HFFc6 (cell line): ENCODE data around the gene MEIOSIN. TPM values are rescaled to one million over a fixed set of nuclear protein-coding genes. Genes with fewer than 3 reads are reported as not detected.

Source experiments
- DNase-seq: peaks from one replicate; pipeline ENCODE4 v3.0.0-alpha.2; 2018
- H3K27ac Mint-ChIP-seq: 2 replicates; pipeline ENCODE4 v1.8.0; 2020; ENCODE audit warnings: mild to moderate bottlenecking, mixed read lengths
- H3K27me3 Mint-ChIP-seq: 2 replicates; pipeline ENCODE4 v1.8.0; 2021; ENCODE audit warnings: mild to moderate bottlenecking, moderate library complexity, mixed read lengths; ENCODE audit not compliant: insufficient read depth
- H3K36me3 Mint-ChIP-seq: 2 replicates; pipeline ENCODE4 v1.8.0; 2021; ENCODE audit warnings: low read depth, mixed read lengths
- H3K4me1 Mint-ChIP-seq: 2 replicates; pipeline ENCODE4 v1.8.0; 2020; ENCODE audit warnings: low read depth, mixed read lengths
- H3K4me3 Mint-ChIP-seq: 2 replicates; pipeline ENCODE4 v1.8.0; 2020; ENCODE audit warnings: mild to moderate bottlenecking, moderate library complexity, mixed read lengths
- H3K9me3 Mint-ChIP-seq: 2 replicates; pipeline ENCODE4 v1.8.0; 2020; ENCODE audit warnings: mild to moderate bottlenecking, mixed read lengths
- CTCF ChIP-seq: fragments of 200-600 bp; sonication (generic); IDR thresholded peaks from 2 replicates; pipeline ENCODE4 v1.5.0; 2021; ENCODE audit warnings: antibody characterized with exemption, mild to moderate bottlenecking
- total RNA-seq, 6 experiments: library from RNA; stranded (reverse); fragmentation: NEBNext Ultra II Directional; extraction: Animal tissue kit (Norgen Biotek cat#: 25700); gene quantifications; 2 replicates in 1 of 6; 3 replicates in 5 of 6; pipeline ENCODE4 v1.2.3, GENCODE V29; 2021

Gene MEIOSIN
- total RNA-seq, 6 experiments from 2014 or later, result not detected

- Mint-ChIP-seq H3K4me3 (peak within 1 kb of the TSS; percentile 92), H3K27me3 (peaks cover 28% of the 10 kb centered on the region), H3K27ac (peak within 1 kb of the TSS; percentile 94), H3K4me1 (peaks cover 22% of the 10 kb centered on the region), H3K36me3 (peaks cover 15% of the 10 kb centered on the region), H3K9me3 (no peaks in the 10 kb centered on the region)
- no peak for TF ChIP-seq CTCF
- peak; percentile 96 for DNase-seq
Observed at GRCh38 chr19:45768984-45769782, 35.9 kb downstream of the MEIOSIN start, which contains the start of gene SIX5. Gene SIX5, minus strand, starts transcription at chr19:45769252. Its CDS starts 408 bp downstream, at chr19:45768844.

- Mint-ChIP-seq H3K4me1 (peaks cover 17% of the 10 kb centered on the region), H3K27me3 (peaks cover 28% of the 10 kb centered on the region), H3K4me3 (peak overlapping the region; percentile 89), H3K27ac (peak overlapping the region; percentile 94), H3K9me3 (no peaks in the 10 kb centered on the region), H3K36me3 (peaks cover 15% of the 10 kb centered on the region)
- no peak for TF ChIP-seq CTCF
- no peak for DNase-seq
Observed at GRCh38 chr19:45769821-45770191, 36.6 kb downstream of the MEIOSIN start.

- H3K36me3 Mint-ChIP-seq, result peaks cover 15% of the 10 kb centered on the region
Observed at GRCh38 chr19:45770192-45771101, 37.2 kb downstream of the MEIOSIN start.

GRCh38 chr19:45771311-45771933 is 38.2 kb downstream of the MEIOSIN start:
- H3K27me3 Mint-ChIP-seq, result peaks cover 24% of the 10 kb centered on the region
- peaks cover 16% of the 10 kb centered on the region for H3K4me1 Mint-ChIP-seq
- DNase-seq, result no peak
- no peaks in the 10 kb centered on the region for H3K9me3 Mint-ChIP-seq
- peak overlapping the region; percentile 73 for H3K27ac Mint-ChIP-seq
- H3K36me3 Mint-ChIP-seq, result peaks cover 16% of the 10 kb centered on the region
- peak overlapping the region; percentile 61 for H3K4me3 Mint-ChIP-seq
- no peak for TF ChIP-seq CTCF

More at GRCh38 chr19:45770192-45771101, 37.2 kb downstream of the MEIOSIN start:
- peak; percentile 99 for TF ChIP-seq CTCF
- Mint-ChIP-seq H3K27ac (peak overlapping the region; percentile 94), H3K27me3 (peaks cover 28% of the 10 kb centered on the region), H3K4me3 (peak overlapping the region; percentile 89), H3K9me3 (no peaks in the 10 kb centered on the region), H3K4me1 (peaks cover 16% of the 10 kb centered on the region)
- peak; percentile 95 for DNase-seq

- Mint-ChIP-seq H3K4me1 (peaks cover 16% of the 10 kb centered on the region), H3K36me3 (peaks cover 24% of the 10 kb centered on the region), H3K4me3 (no peak overlapping the region; the same call in 1 of the 2 replicates), H3K27ac (peak overlapping the region; percentile 23), H3K9me3 (no peaks in the 10 kb centered on the region), H3K27me3 (peaks cover 24% of the 10 kb centered on the region)
- no peak for TF ChIP-seq CTCF
- DNase-seq, result no peak
Observed at GRCh38 chr19:45772130-45772840, 39.0 kb downstream of the MEIOSIN start.
